ENCODE data around the gene ITM2B. TPM values are rescaled to one million over a fixed set of nuclear protein-coding genes. Genes with fewer than 3 reads are reported as not detected.
"Not testable (repeated sequence)": the region's sequence is repeated elsewhere in the genome, so short reads cannot be mapped to it uniquely, and the experiment has no call there.

ITM2B gene
- total RNA-seq, 1 experiment from 2014 or later, result 302 TPM

- in situ Hi-C loops (cut with HindIII; ENCODE audit: low pct_unique_long_range_greater_than_20kb, low sequenced_read_pairs), result no loop called here
- no peak for DNase-seq (ENCODE audit: low read depth, low spot score)
Observed at GRCh38 chr13:48220981-48221685, 11.9 kb upstream of the ITM2B start.

- in situ Hi-C loops (cut with HindIII; ENCODE audit: low pct_unique_long_range_greater_than_20kb, low sequenced_read_pairs), result no loop called here
- no peak for DNase-seq (ENCODE audit: low read depth, low spot score)
Observed at GRCh38 chr13:48221686-48222187, 11.3 kb upstream of the ITM2B start.

- in situ Hi-C loops (cut with HindIII; ENCODE audit: low pct_unique_long_range_greater_than_20kb, low sequenced_read_pairs), result no loop called here
- DNase-seq (ENCODE audit: low read depth, low spot score), result no peak
Observed at GRCh38 chr13:48222358-48223301, 10.4 kb upstream of the ITM2B start.

DNA sequence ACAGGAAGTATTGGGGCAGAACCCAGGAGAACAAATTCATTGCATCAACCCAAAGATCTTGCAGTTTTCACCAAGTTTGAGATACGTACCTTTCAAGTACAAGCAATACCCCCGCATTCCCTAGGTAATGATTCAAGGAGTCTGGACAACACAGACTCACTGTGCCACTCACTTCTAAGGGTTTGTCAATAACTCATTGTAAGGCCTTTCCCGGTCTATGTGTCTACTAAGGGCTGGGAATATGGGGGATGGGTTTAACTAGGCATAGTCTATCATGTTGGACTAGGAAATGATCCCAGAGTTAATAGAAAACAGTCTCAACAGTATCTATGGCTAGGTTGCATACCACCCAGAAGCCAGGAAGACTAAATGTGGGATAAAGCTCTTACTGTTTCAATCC lies 8.3 kb upstream of the ITM2B start:
- in situ Hi-C loops (cut with HindIII; ENCODE audit: low pct_unique_long_range_greater_than_20kb, low sequenced_read_pairs), result no loop called here
- no peak for DNase-seq (ENCODE audit: low read depth, low spot score)

- in situ Hi-C loops (cut with HindIII; ENCODE audit: low pct_unique_long_range_greater_than_20kb, low sequenced_read_pairs), result no loop called here
- peak; percentile 55 for DNase-seq (ENCODE audit: low read depth, low spot score)
Observed at GRCh38 chr13:48230541-48230940, 2.5 kb upstream of the ITM2B start.

DNA sequence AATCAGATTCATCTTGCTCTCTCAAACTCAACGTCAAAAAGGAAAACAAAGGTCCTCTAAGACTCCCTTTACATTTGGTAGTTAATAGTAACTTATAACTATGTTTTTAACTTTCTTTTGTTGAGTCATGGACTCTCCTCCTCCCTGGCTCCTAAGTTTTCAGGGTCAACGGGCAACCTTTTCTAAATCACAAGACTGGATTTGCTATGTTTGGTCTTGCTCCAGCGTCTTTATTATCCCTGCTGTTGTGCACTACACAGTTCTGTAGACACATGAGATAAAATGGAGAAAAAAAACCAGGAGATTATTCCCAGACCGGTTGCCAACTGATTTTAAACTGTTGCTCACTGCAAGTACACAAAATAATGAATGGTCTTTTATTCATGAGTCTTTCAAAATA lies 1.9 kb upstream of the ITM2B start:
- in situ Hi-C loops (cut with HindIII; ENCODE audit: low pct_unique_long_range_greater_than_20kb, low sequenced_read_pairs), result no loop called here
- DNase-seq (ENCODE audit: low read depth, low spot score), result peak; percentile 32

- no peak for DNase-seq (ENCODE audit: low read depth, low spot score)
- in situ Hi-C loops (cut with HindIII; ENCODE audit: low pct_unique_long_range_greater_than_20kb, low sequenced_read_pairs), result no loop called here
Observed at GRCh38 chr13:48231933-48232332, 1.1 kb upstream of the ITM2B start.

DNA sequence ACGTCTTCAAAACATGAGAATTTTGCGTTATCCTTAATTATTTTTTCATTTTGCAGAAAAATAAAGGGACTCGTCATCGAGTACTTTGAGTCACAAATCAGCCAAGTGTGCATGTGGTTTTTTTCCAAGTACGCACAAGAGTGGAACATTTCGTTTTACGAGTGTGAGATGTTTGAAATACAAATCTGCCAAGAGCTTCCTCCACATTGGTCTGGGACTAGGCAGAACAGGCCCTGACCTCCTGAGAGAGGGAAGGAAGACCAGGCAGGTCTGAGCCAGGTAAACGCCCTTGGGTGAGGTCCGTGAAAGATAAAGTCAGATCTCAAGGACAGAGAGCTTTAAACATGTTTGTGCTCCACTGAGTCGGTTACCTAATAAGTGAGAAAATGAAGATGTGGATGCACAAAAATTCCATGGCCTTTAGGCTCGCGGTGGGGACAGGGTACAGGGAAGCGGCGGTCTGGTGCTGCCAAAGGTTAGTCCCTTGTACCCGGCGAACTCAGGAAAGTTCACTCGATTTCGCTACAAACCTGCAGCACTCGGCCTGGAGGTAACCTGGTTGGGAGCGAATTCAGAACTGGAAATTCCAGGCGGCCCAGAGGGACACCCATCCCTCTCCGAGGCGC lies 473 bp upstream of the ITM2B start:
- DNase-seq (ENCODE audit: low read depth, low spot score), result no peak
- in situ Hi-C loops (cut with HindIII; ENCODE audit: low pct_unique_long_range_greater_than_20kb, low sequenced_read_pairs), result no loop called here

DNA sequence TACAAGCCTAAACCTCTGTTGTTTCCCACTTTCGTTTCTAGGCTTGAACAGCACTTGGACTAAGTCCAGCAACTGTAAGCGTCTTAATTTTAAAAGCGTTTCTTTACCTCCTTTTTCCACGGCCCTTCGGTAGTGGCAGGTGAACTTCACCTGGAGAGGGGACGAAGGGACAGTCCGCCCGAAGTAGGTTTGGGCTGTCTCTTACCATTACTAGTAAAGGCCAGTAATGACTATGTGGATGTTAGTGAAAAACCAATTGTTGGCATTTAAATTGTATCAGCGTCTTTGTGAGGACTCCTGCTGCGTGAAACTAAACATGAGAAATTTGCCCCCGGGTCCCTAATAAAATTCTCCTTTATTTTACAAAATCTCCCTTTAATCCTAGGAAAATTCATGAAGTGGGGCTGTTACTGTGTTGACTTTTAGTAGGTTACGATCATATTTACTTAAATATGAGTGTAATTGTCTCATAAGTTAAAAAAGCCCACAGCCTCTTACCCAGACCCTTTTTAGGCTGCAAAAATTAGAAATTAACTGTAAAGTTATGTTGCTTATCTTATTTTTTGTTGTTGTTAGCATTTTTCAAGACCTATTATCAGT lies 983 bp downstream of the ITM2B start:
- in situ Hi-C loops (cut with HindIII; ENCODE audit: low pct_unique_long_range_greater_than_20kb, low sequenced_read_pairs), result no loop called here
- DNase-seq (ENCODE audit: low read depth, low spot score), result peak; percentile 35

- in situ Hi-C loops (cut with HindIII; ENCODE audit: low pct_unique_long_range_greater_than_20kb, low sequenced_read_pairs), result no loop called here
- no peak for DNase-seq (ENCODE audit: low read depth, low spot score)
Observed at GRCh38 chr13:48234566-48235340, 1.7 kb downstream of the ITM2B start.

GRCh38 chr13:48235341-48236135 lies 2.5 kb downstream of the ITM2B start:
- DNase-seq (ENCODE audit: low read depth, low spot score), result peak; percentile 45
- in situ Hi-C loops (cut with HindIII; ENCODE audit: low pct_unique_long_range_greater_than_20kb, low sequenced_read_pairs), result no loop called here

DNA sequence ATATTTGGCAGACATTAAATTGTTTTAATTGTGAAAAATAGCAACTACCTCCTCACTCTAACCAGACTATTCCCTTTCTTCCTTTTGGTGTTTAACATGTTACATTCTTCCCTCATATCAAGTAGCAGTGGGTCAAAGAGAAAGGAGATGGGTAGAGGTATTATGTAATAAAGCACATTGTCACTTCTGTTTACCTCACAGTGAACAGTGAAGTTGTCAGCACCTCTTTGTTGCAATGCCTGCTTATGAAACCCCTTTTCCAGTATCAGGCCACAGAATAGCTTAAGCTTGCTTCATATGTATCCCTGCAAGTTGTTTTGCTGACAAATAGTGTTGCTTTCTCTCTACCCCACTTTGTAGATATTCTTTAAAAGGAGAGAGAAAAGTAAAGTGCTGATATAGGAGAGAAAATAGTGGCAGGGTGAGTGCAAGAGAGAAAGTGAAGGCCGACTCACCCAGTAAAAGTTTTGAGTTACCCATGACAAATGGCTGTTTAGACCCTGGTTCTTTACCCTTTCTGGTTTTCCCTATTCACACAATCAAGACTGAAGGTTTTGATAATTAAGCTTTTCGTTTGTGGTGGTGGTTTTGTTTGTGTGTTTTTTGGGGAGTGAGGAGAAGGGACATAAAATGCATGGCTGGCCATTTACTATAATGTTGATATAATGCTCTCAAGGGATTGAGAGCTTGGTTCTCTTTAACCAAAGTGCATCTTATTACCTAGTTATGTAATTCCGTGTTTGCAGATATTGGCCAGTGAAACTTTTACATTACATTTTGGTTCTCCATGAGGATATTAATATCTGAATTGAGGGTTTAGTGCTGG lies 3.7 kb downstream of the ITM2B start:
- in situ Hi-C loops (cut with HindIII; ENCODE audit: low pct_unique_long_range_greater_than_20kb, low sequenced_read_pairs), result no loop called here
- no peak for DNase-seq (ENCODE audit: low read depth, low spot score)

GRCh38 chr13:48239369-48239768 lies 6.4 kb downstream of the ITM2B start:
- DNase-seq (ENCODE audit: low read depth, low spot score); in situ Hi-C loops (cut with HindIII; ENCODE audit: low pct_unique_long_range_greater_than_20kb, low sequenced_read_pairs): not testable (repeated sequence)

GRCh38 chr13:48241651-48242050 lies 8.6 kb downstream of the ITM2B start:
- DNase-seq (ENCODE audit: low read depth, low spot score), result no peak
- in situ Hi-C loops (cut with HindIII; ENCODE audit: low pct_unique_long_range_greater_than_20kb, low sequenced_read_pairs), result no loop called here

DNA sequence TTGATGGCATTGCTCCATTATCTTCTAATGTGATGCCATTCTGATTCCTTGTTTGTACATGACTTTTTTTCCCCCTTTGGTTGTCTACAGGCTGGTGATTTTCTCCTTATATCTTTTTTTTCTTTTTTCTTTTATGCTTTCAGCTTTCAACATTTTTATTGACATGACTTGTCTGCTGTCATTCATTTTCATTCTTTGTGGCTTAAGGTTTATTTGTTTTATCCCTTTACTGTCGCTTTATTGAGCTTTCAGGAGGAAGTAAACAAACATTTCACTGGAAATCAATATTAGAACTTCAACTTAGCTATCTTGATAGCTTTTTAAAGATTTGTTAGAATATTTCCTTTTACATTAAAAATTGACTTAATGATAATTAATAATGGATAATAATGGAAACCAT lies 9.7 kb downstream of the ITM2B start:
- in situ Hi-C loops (cut with HindIII; ENCODE audit: low pct_unique_long_range_greater_than_20kb, low sequenced_read_pairs), result no loop called here
- no peak for DNase-seq (ENCODE audit: low read depth, low spot score)

DNA sequence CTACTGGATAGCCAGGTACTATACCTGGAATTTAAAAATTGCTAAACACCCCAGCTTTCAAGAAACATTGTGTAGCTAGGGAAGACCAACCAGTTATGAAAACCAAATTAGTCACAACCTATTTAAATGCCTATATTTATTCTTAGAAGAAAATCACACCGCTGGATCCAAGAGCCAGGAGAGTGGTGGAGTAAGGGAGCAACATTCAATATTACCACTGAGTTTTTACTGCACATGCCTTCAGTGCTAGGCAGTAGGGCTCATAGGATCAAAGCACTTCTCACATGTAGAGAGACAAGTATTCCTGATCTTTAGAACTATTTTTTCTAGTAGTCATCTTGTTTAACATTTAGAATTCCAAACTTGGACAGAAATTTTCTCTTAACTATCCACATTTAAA lies 11.2 kb downstream of the ITM2B start:
- no peak for DNase-seq (ENCODE audit: low read depth, low spot score)
- in situ Hi-C loops (cut with HindIII; ENCODE audit: low pct_unique_long_range_greater_than_20kb, low sequenced_read_pairs), result no loop called here
